Activated CD4-positive, alpha-beta T cell treated with anti-CD3 and anti-CD28 coated beads, Interleukin-2, amount 50 U/mL, for 1 hour (primary cell): Measurements from ENCODE around the gene ICA1L.

ENCODE experiments used
- DNase-seq: peaks from one replicate; pipeline ENCODE4 v3.0.0-alpha.2; 2020

Gene ICA1L

GRCh38 chr2:202780514-202781021 is 91.0 kb downstream of the ICA1L start:
- no peak for DNase-seq

- no peak for DNase-seq
Measured at GRCh38 chr2:202778217-202778616, 93.3 kb downstream of the ICA1L start.

GRCh38 chr2:202774104-202774503 is 97.5 kb downstream of the ICA1L start:
- no peak for DNase-seq

GRCh38 chr2:202773301-202773973 is 98.1 kb downstream of the ICA1L start:
- no peak for DNase-seq

- DNase-seq, result no peak
Measured at GRCh38 chr2:202771741-202772460, 99.7 kb downstream of the ICA1L start.

- DNase-seq, result no peak
Measured at GRCh38 chr2:202771336-202771735, 100.2 kb downstream of the ICA1L start.

- no peak for DNase-seq
Measured at GRCh38 chr2:202769201-202769600, 102.4 kb downstream of the ICA1L start.

- no peak for DNase-seq
Measured at GRCh38 chr2:202768273-202768672, 103.3 kb downstream of the ICA1L start.

GRCh38 chr2:202765436-202765835 is 106.1 kb downstream of the ICA1L start:
- no peak for DNase-seq

- no peak for DNase-seq
Measured at GRCh38 chr2:202764991-202765390, 106.6 kb downstream of the ICA1L start.

- DNase-seq, result no peak
Measured at GRCh38 chr2:202763916-202764315, 107.7 kb downstream of the ICA1L start.

GRCh38 chr2:202762556-202762955 is 109.0 kb downstream of the ICA1L start:
- no peak for DNase-seq

- no peak for DNase-seq
Measured at GRCh38 chr2:202760848-202761247, 110.7 kb downstream of the ICA1L start.

GRCh38 chr2:202758604-202759003 is 113.0 kb downstream of the ICA1L start:
- no peak for DNase-seq

- DNase-seq, result no peak
Measured at GRCh38 chr2:202758128-202758527, 113.4 kb downstream of the ICA1L start.

- DNase-seq, result no peak
Measured at GRCh38 chr2:202757339-202757738, 114.2 kb downstream of the ICA1L start.

GRCh38 chr2:202756598-202756997 is 115.0 kb downstream of the ICA1L start:
- DNase-seq, result no peak

- no peak for DNase-seq
Measured at GRCh38 chr2:202754936-202755335, 116.6 kb downstream of the ICA1L start.

GRCh38 chr2:202752071-202752470 is 119.5 kb downstream of the ICA1L start:
- no peak for DNase-seq

GRCh38 chr2:202750763-202751427 is 120.7 kb downstream of the ICA1L start:
- no peak for DNase-seq

- DNase-seq, result no peak
Measured at GRCh38 chr2:202749477-202749876, 122.1 kb downstream of the ICA1L start.

GRCh38 chr2:202743613-202744012 is 128.0 kb downstream of the ICA1L start:
- DNase-seq, result no peak

GRCh38 chr2:202736826-202737225 is 134.7 kb downstream of the ICA1L start:
- DNase-seq, result no peak

GRCh38 chr2:202726070-202726469 is 145.5 kb downstream of the ICA1L start:
- no peak for DNase-seq
